NCI-H526 (cell line): Measurements from ENCODE around the gene COASY.

ENCODE experiments used
- DNase-seq, 2 experiments: peaks; one replicate each; lab custom pipeline; 2025; lab: John Stamatoyannopoulos, UW

Gene COASY

DNA sequence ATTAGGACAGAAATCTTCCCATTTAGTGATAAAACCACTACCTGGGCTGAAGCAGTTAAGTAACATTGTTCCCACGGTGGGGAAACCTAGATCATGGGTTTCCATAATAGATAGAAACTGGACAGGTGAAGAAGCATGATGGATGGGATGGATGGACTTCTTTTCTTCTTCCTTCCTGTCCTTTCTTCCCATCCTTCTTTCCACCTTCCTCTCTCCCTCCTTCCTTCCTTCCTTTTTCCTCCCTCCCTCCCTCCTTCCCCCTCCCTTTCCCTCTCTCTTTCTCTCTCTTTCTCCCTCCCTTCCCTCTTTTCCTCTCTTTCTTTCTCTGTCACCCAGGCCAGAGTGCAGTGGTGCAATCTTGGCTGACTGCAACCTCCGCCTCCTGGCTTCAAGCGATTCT is 12.5 kb downstream of the COASY start:
- no peak for DNase-seq

DNA sequence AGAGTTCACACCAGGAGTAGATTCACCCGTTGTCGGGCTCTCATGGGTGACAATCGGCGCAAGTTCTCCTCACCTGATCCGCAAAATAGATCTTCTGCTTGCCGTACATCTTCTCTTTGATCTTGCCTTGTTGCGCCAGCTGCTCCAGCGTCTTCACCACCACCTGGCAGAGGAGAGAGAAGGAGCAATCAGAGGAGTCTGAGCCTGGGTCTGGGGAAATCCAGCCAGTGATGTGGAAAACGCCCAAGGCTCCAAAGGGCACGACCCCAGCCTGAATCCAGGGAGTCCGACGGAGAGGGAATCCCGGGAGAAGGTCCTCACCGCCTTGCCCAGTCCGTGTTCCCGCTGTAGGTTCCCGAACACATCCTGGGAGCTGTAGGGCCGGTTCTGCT is 15.2 kb downstream of the COASY start:
- DNase-seq, result no peak

DNA sequence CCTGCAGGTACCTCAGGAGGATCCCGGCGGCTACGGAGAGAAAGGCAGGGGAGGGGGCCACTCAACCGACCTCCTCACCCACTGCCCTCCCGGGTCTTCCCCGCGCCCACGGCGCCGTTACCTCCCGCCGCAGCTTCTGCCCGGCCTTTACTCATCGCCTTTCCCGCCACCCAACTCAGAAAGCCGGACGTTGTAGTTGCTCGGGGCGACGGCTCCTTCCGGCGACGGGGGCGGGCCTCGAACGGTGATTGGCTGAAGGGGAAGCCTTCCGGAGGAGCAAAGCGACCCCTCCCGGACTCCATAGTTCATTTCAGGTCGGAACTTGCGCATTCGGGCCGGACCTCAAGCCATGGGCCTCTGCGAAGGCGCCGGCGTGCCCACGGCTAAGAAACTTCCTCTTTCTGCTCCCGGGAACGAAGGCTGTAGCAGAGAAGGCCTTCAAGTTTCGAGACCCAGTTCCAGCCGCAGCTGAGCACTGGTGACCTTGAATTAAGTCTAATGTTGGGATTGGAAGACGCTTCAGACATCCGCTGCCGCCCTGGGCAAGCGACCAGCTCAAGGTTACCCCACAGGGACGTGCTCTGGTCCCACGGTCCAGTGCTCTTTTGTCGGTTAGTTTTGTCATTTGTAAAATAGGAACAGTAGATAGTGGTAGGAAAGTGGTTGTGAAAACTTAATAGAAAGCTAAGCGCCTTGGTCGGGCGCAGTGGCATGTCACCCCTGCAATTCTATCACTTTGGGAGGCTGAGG is 15.8 kb downstream of the COASY start, which contains the start of gene PSMC3IP:
Gene PSMC3IP, minus strand, starts transcription at position 198 of the 750 bp plus-strand sequence. Its CDS starts 43 bp downstream, at position 155.
- DNase-seq, result peak; percentile 85 to 96

DNA sequence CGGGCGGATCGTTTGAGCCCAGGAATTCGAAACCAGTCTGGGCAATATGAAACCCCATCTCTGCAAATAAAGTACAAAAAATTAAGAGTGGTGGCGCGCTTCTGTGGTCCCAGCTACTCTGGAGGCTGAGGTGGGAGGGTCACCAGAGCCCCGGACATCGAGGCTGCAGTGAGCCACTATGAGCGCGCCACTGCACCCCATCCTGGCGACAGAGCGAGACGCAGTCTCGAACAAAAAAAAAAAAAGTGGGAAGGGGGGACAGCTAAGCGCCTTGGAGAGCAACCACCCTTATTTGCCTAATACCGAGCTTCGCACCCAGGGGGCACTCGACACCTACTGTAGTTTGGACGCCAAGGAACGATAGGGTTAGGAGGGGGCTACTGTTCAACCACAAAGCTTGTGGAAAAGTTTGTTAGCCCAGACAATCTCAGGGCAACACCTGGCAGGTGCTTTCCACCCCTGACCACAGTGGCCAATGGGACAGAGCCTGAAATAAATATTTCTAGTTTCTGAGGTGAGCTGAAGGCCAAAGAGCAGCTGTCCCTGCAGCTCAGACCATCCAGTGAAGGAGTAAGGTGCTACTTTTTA is 16.4 kb downstream of the COASY start:
- DNase-seq, result peak; percentile 80 to 91

DNA sequence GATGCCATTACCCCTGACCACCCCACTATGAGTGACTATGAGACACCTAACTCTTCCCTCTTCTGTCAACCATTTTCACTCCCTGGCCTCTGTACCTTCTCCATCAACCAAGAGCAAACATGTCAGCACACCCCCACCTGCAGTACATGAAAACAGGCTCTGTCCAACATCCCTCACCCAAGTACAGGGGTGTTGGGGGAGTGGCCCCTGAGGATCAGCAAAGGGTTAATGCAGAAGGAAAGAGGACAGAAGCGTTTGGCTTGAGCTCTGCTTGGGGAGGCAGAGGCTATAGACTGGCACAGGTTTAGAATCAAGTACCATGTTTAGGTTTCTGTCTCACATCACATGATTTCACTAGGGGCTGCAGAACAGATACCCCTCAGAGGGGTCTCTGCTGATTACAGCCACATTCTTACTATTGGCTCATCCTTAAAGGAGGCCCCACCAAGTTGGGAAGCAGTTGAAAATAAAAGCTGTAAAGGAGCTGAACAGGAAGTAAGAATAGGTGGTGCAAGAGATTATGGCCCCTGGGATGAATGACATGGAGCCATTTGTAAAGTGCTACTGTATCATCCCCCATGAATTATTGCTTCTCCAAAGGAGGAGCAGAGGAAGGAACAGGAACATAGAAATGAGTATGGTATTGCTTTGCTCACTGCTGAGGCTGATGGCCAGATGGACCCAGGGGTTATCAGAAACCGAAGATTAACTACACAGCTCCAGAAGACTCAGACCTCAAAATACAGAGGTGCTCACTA is 18.0 kb downstream of the COASY start:
- DNase-seq, result no peak

DNA sequence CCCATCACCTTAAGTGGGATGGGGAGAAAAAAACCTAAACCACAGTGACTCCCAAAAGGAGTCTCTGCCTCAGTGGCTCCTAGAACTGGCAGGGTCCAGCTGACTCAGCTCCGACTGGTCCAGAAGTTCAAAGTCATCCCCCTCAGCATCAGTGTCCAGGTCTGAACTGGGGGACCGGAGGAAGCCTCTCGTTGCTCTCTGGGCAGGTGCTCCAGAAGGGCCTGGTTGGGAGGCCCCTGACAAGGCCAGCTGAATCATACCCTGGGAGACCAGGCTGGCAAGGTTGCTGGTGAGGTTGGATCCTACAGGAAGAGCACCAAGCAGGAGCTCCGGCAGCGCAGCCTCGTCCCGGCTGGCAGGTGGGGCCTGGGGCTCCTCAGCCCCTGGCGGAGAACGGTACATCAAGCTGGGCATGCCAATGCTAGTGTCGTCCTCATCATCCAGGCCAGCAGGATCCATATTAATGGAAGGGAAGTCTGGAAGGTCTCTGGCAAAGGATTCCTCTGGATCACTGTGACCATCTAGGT is 19.9 kb downstream of the COASY start:
- DNase-seq, result no peak

DNA sequence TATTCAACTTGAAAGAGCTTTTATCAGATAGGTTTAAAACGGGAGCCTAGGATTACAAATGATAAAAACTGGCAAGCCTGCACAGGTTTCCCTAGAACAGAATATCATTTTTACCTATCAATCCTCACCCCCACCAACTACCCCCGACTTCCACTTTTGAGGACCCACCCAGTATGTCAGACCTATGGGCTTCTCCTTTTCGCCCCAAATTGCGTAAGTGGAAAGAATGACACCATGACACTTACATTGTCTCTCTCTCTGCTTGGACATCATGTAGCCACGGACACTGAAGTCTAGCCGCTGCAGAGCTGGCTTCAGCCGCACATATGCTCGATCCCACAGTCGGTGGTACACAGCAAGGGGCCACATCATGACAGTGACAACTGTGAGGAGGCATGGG is 22.9 kb downstream of the COASY start:
- DNase-seq, result no peak

DNA sequence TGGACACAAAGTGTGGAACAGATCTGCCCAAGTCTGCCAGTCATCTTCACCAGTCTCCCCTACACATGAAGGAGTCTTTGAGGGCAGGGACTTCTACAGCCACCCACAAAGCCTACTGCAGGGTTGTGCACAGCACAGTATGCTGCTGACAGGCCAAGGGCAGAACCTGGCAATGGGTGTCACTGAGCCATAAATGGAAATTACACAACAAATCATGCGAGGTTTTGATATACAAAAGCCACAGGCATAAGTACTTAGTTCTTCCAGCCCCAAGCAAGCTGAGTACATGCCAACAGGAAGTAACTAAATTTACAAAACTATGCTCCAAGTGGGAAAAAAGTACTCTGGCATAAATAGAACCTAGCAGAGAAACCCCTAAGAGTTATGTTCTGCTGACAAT is 23.4 kb downstream of the COASY start:
- DNase-seq, result no peak

DNA sequence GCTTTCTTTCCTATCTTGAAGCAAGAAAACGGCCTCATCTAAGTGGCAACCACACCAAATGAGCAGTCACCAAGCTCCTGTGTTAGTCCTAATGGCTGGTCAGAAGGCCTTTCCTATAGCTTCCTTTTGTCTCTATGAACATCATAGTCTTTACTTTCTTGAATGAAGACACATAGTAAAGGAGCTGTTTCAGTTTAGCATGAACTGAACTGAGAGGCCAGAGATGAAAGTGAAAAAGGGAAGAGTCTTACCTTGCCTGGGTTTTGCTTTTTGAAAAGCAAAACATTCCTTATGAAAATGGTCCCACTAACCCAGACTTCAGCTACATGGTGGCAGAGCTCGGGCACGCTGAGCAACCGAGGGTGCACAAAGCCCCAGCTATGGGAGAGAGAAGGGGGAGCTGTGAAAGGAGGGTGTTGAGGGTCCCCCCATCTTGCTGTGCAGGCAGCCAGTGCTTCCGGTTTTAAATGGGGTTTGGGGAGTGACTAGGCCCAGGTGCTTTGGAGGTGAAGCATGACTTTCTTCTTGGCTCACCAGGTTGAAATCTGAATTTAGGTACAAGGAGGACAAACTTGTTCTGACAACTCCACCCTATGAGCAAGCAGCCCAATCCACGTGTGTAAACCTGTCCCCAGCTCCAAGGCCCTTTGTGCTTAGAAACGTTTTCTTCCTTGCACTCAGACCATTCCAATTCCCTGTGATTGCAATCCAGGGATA is 24.7 kb downstream of the COASY start:
- DNase-seq, result no peak

DNA sequence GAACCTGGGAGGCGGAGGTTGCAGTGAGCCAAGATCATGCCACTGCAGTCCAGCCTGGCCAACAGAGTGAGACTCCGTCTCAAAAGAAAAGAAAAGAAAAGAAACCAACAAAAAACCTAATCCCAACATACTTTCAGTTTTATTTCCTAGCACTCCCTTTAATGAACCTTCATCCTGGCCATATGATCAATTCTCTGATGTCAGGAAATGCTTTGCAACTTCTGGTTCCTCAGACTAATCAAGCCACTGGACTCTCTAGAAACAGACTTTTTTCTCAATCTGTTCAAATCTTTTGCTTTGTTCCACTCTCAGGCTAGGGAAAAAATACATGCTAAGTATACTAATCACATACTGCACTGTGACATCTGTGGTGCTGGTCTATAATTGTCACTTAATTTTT is 28.9 kb downstream of the COASY start:
- DNase-seq, result no peak

DNA sequence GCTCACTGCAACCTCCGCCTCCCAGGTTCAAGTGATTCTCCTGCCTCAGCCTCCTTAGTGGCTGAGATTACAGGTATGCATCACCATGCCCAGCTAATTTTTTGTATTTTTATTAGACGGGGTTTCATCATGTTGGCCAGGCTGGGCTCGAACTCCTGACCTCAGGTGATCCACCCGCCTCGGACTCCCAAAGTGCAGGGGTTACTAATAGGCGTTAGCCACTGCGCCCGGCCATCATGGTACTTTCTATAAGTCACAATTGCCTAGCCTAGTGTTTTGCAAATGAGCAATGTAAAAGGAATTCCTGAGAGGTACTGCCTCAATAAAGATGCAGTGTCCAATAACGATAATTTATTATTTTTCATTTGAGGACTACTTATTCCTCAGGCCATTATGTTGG is 29.5 kb downstream of the COASY start:
- DNase-seq, result no peak

DNA sequence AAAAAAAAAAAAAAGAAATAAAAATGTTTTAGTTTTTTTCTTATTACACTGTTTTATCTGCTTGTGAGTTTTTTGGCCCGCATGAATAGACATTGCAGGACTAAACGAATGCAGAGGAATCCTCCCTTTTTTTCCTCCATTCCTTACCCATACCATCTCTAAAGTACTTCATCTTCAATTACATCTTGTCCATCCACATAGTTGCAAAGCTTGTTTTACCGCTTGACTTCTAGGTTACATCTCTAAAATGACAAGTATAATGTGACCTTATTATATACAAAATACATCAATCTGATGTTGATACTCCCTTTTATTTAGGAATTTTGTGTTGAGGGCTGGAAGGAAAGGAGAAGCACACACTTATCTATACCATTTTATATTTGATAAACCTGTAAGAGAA is 34.4 kb downstream of the COASY start:
- no peak for DNase-seq

DNA sequence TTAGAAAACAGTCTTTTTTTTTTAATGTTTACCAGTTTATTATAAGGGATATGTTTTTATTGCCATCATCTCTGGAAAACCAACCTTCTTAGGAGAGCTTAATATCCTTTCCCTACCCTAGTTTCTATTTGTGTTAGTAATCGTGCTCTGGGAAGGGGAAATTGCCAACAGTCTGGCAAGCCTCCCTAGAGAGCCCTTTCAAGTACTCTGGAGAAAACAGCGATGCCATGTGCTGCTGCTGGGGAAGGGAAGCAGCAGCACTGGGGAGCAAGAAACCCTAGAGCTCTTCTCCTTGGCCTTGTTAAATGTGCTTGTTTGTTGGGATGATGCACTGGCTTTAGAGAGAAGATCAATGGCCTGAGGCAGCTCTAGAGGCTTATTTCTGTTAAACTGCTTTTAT is 37.0 kb downstream of the COASY start:
- DNase-seq, result no peak

DNA sequence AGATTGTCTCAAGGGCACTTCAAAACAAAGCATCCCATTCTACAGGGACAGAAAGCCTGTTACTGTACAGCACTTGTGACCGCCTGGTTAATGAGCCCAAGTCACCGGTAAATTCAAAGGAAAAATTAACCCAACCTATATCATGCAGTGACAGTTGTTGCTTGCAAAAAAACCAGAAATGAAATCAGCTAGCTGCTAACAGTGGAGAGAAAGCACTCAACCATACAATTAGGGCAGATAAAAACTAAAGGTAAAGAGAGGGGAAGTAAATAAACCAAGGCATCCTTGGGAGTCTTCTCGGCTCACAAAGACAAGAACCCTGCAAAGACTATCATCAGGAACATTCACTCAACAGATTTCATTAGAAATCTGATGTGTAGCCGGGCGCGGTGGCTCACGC is 41.4 kb downstream of the COASY start:
- no peak for DNase-seq

DNA sequence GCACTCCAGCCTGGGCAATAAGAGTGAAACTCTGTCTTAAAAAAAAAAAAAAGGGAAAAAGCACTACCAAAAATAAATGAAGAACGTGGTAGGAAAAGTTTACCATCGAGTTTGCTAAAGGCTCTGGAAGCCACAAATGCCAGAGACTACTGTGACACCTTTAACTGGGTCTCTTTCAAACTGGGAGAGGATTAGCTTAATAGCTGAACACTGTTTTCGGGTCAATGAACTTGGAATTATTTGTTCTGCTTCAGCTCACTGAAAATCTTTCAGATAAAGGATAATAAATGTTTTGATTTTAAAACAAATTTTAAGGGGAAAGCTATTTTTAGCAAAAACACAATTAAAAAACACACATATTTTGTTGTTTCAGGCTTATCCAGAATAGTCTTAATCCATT is 45.8 kb downstream of the COASY start:
- DNase-seq, result no peak

DNA sequence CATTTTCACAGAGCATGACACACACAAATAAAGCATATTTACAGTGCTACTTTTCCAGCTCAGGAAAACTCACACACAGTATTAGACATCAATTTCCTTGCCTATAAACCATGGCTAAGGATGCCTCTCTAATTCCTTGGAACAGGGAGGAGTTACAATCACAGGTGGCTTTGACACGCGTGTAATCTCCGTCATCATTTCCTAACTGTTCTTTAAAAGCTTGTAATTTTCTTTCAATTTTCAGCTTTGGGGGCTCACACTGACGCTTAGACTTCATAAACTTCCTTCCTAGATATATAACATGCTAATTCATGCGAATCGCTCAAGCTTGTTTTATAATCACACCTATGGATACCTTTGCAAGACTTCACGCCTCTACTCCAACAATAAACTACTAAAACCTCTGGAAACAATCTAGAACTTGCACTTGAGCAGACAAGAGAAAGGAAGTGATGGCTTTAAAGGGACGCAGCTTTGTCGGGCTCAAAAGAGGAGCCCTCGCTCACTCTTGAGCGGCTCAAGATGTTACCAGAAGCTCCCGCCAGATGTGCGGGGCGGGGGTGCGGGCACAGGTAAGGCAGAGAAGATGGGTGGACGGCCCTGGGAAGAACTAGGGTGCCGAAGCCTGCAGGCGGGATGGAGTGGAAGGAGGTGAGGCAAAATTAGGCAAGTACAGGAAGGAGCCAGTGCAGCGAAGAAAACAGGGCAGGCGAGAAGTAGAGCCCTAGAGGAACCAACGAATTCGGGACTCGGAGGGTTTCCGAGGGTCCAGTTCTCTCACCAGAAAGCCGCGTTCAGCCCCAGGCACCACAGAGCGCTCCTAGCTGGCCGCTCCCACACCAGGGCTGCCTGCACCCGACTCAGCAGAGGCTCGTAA is 46.6 kb downstream of the COASY start:
- peak; percentile 41 to 87 for DNase-seq

DNA sequence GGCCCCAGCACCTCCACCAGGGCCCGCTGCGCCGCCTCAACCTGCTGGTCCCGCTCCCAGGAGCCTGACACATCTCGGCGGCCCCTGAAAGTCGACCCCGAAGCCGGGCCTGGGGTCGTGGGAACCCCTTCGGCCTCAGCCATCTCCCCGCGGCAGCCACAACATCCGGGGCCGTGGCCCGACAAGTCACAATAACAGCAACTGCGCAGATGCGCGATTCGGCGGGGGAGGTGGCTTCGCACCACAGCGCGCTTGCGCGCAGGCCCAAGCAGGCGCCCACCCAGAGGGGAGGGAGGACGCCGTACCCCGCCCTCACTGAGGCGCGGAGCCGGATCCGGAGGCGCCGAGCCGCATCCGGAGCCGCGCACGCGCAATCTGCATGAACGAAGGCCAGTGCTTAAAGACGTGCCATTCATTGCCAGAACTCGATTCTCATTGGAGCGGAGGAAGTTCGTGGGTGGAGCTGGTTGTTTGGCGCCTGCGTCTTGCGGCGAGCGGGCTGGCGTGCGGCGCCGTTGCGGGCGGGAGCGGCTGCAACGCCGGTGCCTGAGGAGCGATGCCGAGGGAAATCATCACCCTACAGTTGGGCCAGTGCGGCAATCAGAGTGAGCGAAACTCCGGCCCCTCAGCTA is 47.4 kb downstream of the COASY start, which contains the start of the genes RETREG3 and TUBG1:
Gene RETREG3, minus strand, starts transcription at position 193 of the 632 bp plus-strand sequence. Its CDS starts 50 bp downstream, at position 143.
Gene TUBG1, plus strand, starts transcription at position 502 of the 632 bp plus-strand sequence. Its CDS starts 55 bp downstream, at position 557.
- DNase-seq, result peak; percentile 97 to 99

DNA sequence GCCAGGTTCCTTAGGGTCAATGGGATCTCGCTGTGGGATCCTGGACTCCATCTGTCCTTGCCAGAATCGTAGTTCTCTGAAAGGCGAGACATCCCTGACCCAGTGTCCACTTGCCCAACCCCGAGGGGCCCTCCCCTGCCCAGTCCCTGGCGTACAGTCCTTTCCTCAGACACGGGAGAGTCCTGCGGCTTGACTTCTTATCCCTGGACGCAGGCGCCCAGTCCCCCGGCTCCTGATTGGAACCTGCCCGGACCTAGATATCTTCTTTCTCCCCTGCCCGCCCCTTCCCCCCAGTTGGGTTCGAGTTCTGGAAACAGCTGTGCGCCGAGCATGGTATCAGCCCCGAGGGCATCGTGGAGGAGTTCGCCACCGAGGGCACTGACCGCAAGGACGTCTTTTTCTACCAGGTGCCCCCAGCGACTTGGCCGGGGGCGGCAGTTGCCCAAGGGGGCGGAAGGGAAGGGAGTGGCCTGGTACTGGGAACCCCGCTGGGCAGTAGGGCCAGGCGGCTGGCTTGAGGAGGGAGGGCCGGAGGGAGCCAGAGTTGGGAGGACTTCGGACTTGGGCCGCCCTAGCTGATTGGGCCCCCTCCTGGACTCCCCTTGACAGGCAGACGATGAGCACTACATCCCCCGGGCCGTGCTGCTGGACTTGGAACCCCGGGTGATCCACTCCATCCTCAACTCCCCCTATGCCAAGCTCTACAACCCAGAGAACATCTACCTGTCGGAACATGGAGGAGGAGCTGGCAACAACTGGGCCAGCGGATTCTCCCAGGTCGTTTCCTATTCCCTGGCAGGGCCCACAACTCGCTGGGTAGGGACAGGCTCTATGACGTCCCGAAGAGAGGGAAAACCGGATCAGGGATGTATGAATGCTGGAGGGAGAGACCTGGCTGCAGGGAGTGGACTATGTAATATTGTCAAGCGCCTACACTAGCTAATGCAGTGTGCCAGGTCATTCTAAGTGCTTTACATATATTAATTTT is 48.2 kb downstream of the COASY start:
- peak; percentile 48 to 55 for DNase-seq

DNA sequence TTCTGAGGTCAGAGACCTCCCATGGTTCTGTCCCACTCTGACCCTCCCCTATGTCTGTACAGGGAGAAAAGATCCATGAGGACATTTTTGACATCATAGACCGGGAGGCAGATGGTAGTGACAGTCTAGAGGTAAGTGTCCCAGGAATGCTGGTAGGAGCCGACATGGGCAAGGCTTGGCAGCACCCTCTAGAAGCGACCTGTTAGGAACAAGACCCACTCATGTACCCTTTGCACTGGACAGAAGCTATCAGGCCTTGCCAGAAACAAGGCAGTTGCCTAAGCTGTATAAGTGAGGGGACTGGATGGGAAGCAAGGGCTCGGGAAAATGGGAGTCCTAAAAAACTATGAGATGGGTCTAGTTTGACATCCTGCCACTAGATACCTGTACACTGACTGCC is 50.1 kb downstream of the COASY start:
- DNase-seq, result no peak
